OCI-LY7 (cell line): Measurements from ENCODE around the gene ZSCAN23.
"Not testable (repeated sequence)": the region's sequence is repeated elsewhere in the genome, so short reads cannot be mapped to it uniquely, and the experiment has no call there.

Experiments used
- CTCF ChIP-seq: fragments of 200-600 bp; sonication (generic); conservative IDR thresholded peaks from 2 replicates; pipeline ENCODE4 v1.5.1; 2014; ENCODE audit warnings: mild to moderate bottlenecking, antibody characterized with exemption, low read length, moderate library complexity, mixed read lengths
- EZH2phosphoT487 ChIP-seq: fragments of 200-600 bp; sonication (generic); IDR thresholded peaks from 2 replicates; pipeline ENCODE4 v1.6.1; 2018; ENCODE audit warnings: low read depth, borderline replicate concordance, mild to moderate bottlenecking, mixed run types, antibody characterized with exemption, low read length, moderate library complexity, mixed read lengths

GRCh38 chr6:28403923-28404322 lies 39.4 kb downstream of the ZSCAN23 start:
- not testable (repeated sequence) for TF ChIP-seq CTCF, EZH2phosphoT487
